GM19023 (cell line): ENCODE results near the gene VDAC2.

Source experiments
- ATAC-seq: cut with Tn5 transposase; IDR thresholded peaks from one replicate; pipeline ENCODE4 v1.9.1; 2021; ENCODE audit warnings: mild to moderate bottlenecking, moderate library complexity; ENCODE audit not compliant: unreplicated experiment

VDAC2 gene

GRCh38 chr10:75246506-75246905 lies 35.9 kb downstream of the VDAC2 start:
- no peak for ATAC-seq

- ATAC-seq = no peak
Measured at GRCh38 chr10:75247797-75248196, 37.2 kb downstream of the VDAC2 start.

- ATAC-seq = no peak
Measured at GRCh38 chr10:75250934-75251333, 40.3 kb downstream of the VDAC2 start.

GRCh38 chr10:75253281-75254220 lies 43.0 kb downstream of the VDAC2 start:
- no peak for ATAC-seq

GRCh38 chr10:75254739-75255138 lies 44.1 kb downstream of the VDAC2 start:
- ATAC-seq = no peak

- ATAC-seq = no peak
Measured at GRCh38 chr10:75260990-75261389, 50.4 kb downstream of the VDAC2 start.

- no peak for ATAC-seq
Measured at GRCh38 chr10:75261813-75262705, 51.5 kb downstream of the VDAC2 start.

- ATAC-seq = no peak
Measured at GRCh38 chr10:75263806-75264205, 53.2 kb downstream of the VDAC2 start.

GRCh38 chr10:75265856-75266255 lies 55.3 kb downstream of the VDAC2 start:
- no peak for ATAC-seq

- ATAC-seq = no peak
Measured at GRCh38 chr10:75266945-75267344, 56.3 kb downstream of the VDAC2 start.

GRCh38 chr10:75269605-75270004 lies 59.0 kb downstream of the VDAC2 start:
- no peak for ATAC-seq

GRCh38 chr10:75272094-75272493 lies 61.5 kb downstream of the VDAC2 start:
- ATAC-seq = no peak

GRCh38 chr10:75272896-75273295 lies 62.3 kb downstream of the VDAC2 start:
- no peak for ATAC-seq

GRCh38 chr10:75276069-75276872 lies 65.7 kb downstream of the VDAC2 start:
- no peak for ATAC-seq

- ATAC-seq = no peak
Measured at GRCh38 chr10:75280236-75280635, 69.6 kb downstream of the VDAC2 start.
